Astrocyte (in vitro differentiated cells and primary cell): ENCODE results near the gene AUTS2. TPM values are rescaled to one million over a fixed set of nuclear protein-coding genes. Genes with fewer than 3 reads are reported as not detected.

Source experiments
- DNase-seq: peaks from one replicate; pipeline ENCODE4 v3.0.0-alpha.2; 2010; ENCODE audit warnings: low read depth
- FAIRE-seq: peaks from 2 replicates; lab custom pipeline; 2011; peaks lifted over from hg19 to GRCh38; lab: Jason Lieb, UNC
- H2AFZ ChIP-seq: 2 replicates; pipeline ENCODE4 v1.6.0; 2012; ENCODE audit warnings: low read depth, low read length, inconsistent platforms
- H3K27ac ChIP-seq: 2 replicates; pipeline ENCODE4 v1.5.1; 2011; ENCODE audit warnings: low read depth, low read length, inconsistent platforms
- H3K27me3 ChIP-seq: 2 replicates; pipeline ENCODE4 v1.6.0; 2011; ENCODE audit warnings: low read length, inconsistent platforms; ENCODE audit not compliant: insufficient read depth
- H3K36me3 ChIP-seq: 2 replicates; pipeline ENCODE4 v1.5.1; 2011; ENCODE audit warnings: low read length, inconsistent platforms; ENCODE audit not compliant: insufficient read depth
- H3K4me1 ChIP-seq: 2 replicates; pipeline ENCODE4 v1.5.1; 2011; ENCODE audit warnings: low read length, inconsistent platforms; ENCODE audit not compliant: insufficient read depth
- H3K4me2 ChIP-seq: 2 replicates; pipeline ENCODE4 v1.6.0; 2012; ENCODE audit warnings: low read length, inconsistent platforms
- H3K4me3 ChIP-seq: 2 replicates; pipeline ENCODE4 v1.5.1; 2011; ENCODE audit warnings: low read depth, mild to moderate bottlenecking, low read length, inconsistent platforms; ENCODE audit not compliant: insufficient read depth
- H3K79me2 ChIP-seq: 2 replicates; pipeline ENCODE4 v1.6.0; 2012; ENCODE audit warnings: mild to moderate bottlenecking, low read length, inconsistent platforms; ENCODE audit not compliant: insufficient read depth
- H3K9ac ChIP-seq: 2 replicates; pipeline ENCODE4 v1.6.0; 2012; ENCODE audit warnings: mild to moderate bottlenecking, low read length, inconsistent platforms
- H3K9me3 ChIP-seq: 2 replicates; pipeline ENCODE4 v1.5.1; 2012; ENCODE audit warnings: low read depth, mild to moderate bottlenecking, low read length, inconsistent platforms; ENCODE audit not compliant: insufficient read depth
- H4K20me1 ChIP-seq: 2 replicates; pipeline ENCODE4 v1.6.0; 2012; ENCODE audit warnings: low read length, inconsistent platforms; ENCODE audit not compliant: insufficient read depth
- H3K27ac Mint-ChIP-seq: one replicate; pipeline ENCODE4 v1.8.0; 2021; ENCODE audit warnings: mild to moderate bottlenecking, mixed read lengths; ENCODE audit not compliant: unreplicated experiment
- H3K27me3 Mint-ChIP-seq: one replicate; pipeline ENCODE4 v1.8.0; 2021; ENCODE audit warnings: low read depth, mixed read lengths; ENCODE audit not compliant: unreplicated experiment
- H3K36me3 Mint-ChIP-seq: one replicate; pipeline ENCODE4 v1.8.0; 2021; ENCODE audit warnings: low read depth, mixed read lengths; ENCODE audit not compliant: unreplicated experiment
- H3K4me1 Mint-ChIP-seq: one replicate; pipeline ENCODE4 v1.8.0; 2021; ENCODE audit warnings: low read depth, mixed read lengths; ENCODE audit not compliant: unreplicated experiment
- H3K4me3 Mint-ChIP-seq: one replicate; pipeline ENCODE4 v1.8.0; 2021; ENCODE audit warnings: mild to moderate bottlenecking, moderate library complexity, mixed read lengths; ENCODE audit not compliant: unreplicated experiment
- H3K9me3 Mint-ChIP-seq: one replicate; pipeline ENCODE4 v1.8.0; 2021; ENCODE audit warnings: mild to moderate bottlenecking, mixed read lengths; ENCODE audit not compliant: unreplicated experiment
- EZH2 ChIP-seq: IDR thresholded peaks from 2 replicates; pipeline ENCODE4 v1.6.1; 2012; ENCODE audit warnings: mild to moderate bottlenecking, low read length, inconsistent platforms; ENCODE audit not compliant: insufficient read depth
- total RNA-seq: library from RNA; stranded (reverse); gene quantifications from 2 replicates; pipeline ENCODE4 v1.2.1, GENCODE V29; 2021
- TF ChIP-seq, protein P1 (sequence below): IDR thresholded peaks from 2 replicates; pipeline ENCODE4 v1.5.1; 2011; ENCODE audit warnings: low read depth, mild to moderate bottlenecking, inconsistent platforms, low read length, moderate library complexity; ENCODE audit not compliant: insufficient read depth

Gene AUTS2
- total RNA-seq, 1 donor from 2014 or later, result 73.2 TPM

DNA sequence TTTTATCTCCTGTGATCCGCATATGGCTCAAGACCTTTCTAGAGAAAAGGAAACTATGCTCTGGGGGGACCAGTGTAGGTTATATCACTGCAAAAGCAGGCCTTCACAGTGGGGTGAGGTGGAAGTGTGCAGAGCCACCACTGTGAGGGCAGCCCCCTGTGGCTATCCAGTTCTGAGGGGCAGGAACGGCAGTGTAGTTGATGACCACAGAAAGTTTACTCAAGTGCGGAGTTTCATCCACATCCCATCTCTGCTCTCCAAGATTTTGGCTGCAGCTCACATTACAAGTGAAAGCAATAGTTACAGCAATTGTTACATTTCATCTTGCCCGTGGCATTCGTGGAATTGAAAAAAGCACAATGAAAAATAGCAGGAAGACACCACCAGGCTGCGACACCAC is 1187.8 kb downstream of the AUTS2 start:
- TF ChIP-seq, protein P1, sequence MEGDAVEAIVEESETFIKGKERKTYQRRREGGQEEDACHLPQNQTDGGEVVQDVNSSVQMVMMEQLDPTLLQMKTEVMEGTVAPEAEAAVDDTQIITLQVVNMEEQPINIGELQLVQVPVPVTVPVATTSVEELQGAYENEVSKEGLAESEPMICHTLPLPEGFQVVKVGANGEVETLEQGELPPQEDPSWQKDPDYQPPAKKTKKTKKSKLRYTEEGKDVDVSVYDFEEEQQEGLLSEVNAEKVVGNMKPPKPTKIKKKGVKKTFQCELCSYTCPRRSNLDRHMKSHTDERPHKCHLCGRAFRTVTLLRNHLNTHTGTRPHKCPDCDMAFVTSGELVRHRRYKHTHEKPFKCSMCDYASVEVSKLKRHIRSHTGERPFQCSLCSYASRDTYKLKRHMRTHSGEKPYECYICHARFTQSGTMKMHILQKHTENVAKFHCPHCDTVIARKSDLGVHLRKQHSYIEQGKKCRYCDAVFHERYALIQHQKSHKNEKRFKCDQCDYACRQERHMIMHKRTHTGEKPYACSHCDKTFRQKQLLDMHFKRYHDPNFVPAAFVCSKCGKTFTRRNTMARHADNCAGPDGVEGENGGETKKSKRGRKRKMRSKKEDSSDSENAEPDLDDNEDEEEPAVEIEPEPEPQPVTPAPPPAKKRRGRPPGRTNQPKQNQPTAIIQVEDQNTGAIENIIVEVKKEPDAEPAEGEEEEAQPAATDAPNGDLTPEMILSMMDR, result no peak
- no peak for TF ChIP-seq EZH2
- Mint-ChIP-seq H3K36me3 (peaks cover 24% of the 10 kb centered on the region), H3K27ac (no peak overlapping the region), H3K4me3 (no peak overlapping the region), H3K27me3 (no peaks in the 10 kb centered on the region), H3K9me3 (no peaks in the 10 kb centered on the region), H3K4me1 (no peaks in the 10 kb centered on the region)
- Histone ChIP-seq H3K9ac (no peak overlapping the region), H3K27ac (no peak overlapping the region), H3K4me3 (no peak overlapping the region), H3K4me2 (no peak overlapping the region), H4K20me1 (peaks cover 13% of the 10 kb centered on the region), H3K9me3 (no peaks in the 10 kb centered on the region), H3K79me2 (no peaks in the 10 kb centered on the region), H3K27me3 (no peaks in the 10 kb centered on the region), H2AFZ (no peak overlapping the region), H3K4me1 (no peaks in the 10 kb centered on the region), H3K36me3 (peaks cover 55% of the 10 kb centered on the region)
- no peak for DNase-seq
- FAIRE-seq, result no peak

DNA sequence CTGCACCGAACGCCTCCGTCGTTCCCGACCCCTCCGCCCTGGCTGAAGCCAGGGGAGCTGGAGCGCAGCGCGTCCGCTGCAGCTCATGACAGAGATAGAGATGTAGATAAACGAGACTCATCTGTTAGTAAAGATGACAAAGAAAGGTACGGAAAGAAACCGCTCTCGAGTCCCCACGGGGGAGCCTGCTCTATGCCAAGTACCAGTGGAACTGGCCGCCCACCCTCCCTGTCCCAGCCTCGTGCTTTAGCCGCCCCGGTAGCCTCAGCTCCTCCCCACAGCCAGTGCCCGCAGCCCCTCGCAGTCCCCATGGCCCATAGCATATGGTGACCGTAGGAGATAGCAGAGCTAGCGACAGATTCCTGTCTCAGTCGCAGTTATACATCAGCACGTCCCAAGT is 1189.0 kb downstream of the AUTS2 start:
- Histone ChIP-seq H3K9me3 (no peaks in the 10 kb centered on the region), H3K4me2 (no peak overlapping the region), H3K4me1 (no peaks in the 10 kb centered on the region), H3K9ac (no peak overlapping the region), H3K79me2 (no peaks in the 10 kb centered on the region), H2AFZ (no peak overlapping the region), H3K27me3 (no peaks in the 10 kb centered on the region), H3K27ac (no peak overlapping the region), H3K36me3 (peaks cover 47% of the 10 kb centered on the region), H3K4me3 (no peak overlapping the region), H4K20me1 (peaks cover 10% of the 10 kb centered on the region)
- H3K27me3 Mint-ChIP-seq, result no peaks in the 10 kb centered on the region
- H3K27ac Mint-ChIP-seq, result peak overlapping the region; percentile 18
- FAIRE-seq, result no peak
- no peak for DNase-seq
- H3K36me3 Mint-ChIP-seq, result peaks cover 30% of the 10 kb centered on the region
- no peak overlapping the region for H3K4me3 Mint-ChIP-seq
- H3K9me3 Mint-ChIP-seq, result no peaks in the 10 kb centered on the region
- H3K4me1 Mint-ChIP-seq, result no peaks in the 10 kb centered on the region
- TF ChIP-seq, protein P1, result no peak
- TF ChIP-seq EZH2, result no peak

DNA sequence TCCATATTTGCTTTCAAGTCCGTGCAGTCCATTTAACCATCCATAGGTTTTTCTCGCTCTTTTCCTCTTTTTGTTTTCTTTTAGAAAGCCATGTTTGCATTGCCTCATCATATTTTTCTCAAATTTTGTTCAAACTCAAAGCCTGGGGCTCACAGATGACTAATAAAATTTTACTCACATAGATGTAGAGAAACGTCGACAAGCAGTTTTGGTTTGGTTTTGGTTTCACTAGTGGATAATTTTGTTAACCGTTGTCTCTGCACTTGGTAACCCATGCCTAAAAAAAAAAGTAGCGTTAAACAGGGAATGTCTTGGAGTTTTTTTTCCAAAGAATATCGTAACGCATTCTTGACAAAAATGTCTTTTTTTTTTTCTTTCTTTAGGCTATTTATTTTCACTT is 1189.5 kb downstream of the AUTS2 start:
- H3K4me1 ChIP-seq, result no peaks in the 10 kb centered on the region
- TF ChIP-seq, protein P1, result no peak
- no peak for TF ChIP-seq EZH2
- no peak overlapping the region for H3K4me3 Mint-ChIP-seq
- H3K4me1 Mint-ChIP-seq, result no peaks in the 10 kb centered on the region
- H3K79me2 ChIP-seq, result no peaks in the 10 kb centered on the region
- H3K36me3 Mint-ChIP-seq, result peaks cover 31% of the 10 kb centered on the region
- no peaks in the 10 kb centered on the region for H3K9me3 Mint-ChIP-seq
- peaks cover 9% of the 10 kb centered on the region for H4K20me1 ChIP-seq
- H3K4me2 ChIP-seq, result no peak overlapping the region
- no peak overlapping the region for H3K27ac Mint-ChIP-seq
- no peak overlapping the region for H3K9ac ChIP-seq
- no peak overlapping the region for H3K4me3 ChIP-seq
- FAIRE-seq, result no peak
- H3K9me3 ChIP-seq, result no peaks in the 10 kb centered on the region
- no peak overlapping the region for H2AFZ ChIP-seq
- peaks cover 45% of the 10 kb centered on the region for H3K36me3 ChIP-seq
- H3K27me3 ChIP-seq, result no peaks in the 10 kb centered on the region
- H3K27ac ChIP-seq, result no peak overlapping the region
- DNase-seq, result no peak
- H3K27me3 Mint-ChIP-seq, result no peaks in the 10 kb centered on the region
